ENCODE results near the gene ZC3H18.
"Not testable (repeated sequence)": the region's sequence is repeated elsewhere in the genome, so short reads cannot be mapped to it uniquely, and the experiment has no call there.

The ZC3H18 gene

GRCh38 chr16:88665148-88665547 lies 94.9 kb downstream of the ZC3H18 start:
- Histone ChIP-seq H3K9me3 (ENCODE audit: control insufficient read depth, insufficient read depth, low read length) (no peaks in the 10 kb centered on the region), H4K20me1 (ENCODE audit: control insufficient read depth, insufficient read depth, low read depth, low read length) (peaks cover 10% of the 10 kb centered on the region; the same call in 1 of the 2 replicates), H3K4me2 (ENCODE audit: low read length) (peak overlapping the region; percentile 71), H3K9me2 (replicated peaks; ENCODE audit: control insufficient read depth, low read length) (no peaks in the 10 kb centered on the region), H3K4me1 (ENCODE audit: control insufficient read depth, low read length) (peaks cover 44% of the 10 kb centered on the region), H3K27me3 (ENCODE audit: control insufficient read depth, low read length) (no peaks in the 10 kb centered on the region), H3K4me3 (ENCODE audit: low read length) (peak overlapping the region; percentile 92), H3K36me3 (ENCODE audit: control insufficient read depth, low read length) (peaks cover 49% of the 10 kb centered on the region), H3K27ac (ENCODE audit: low read depth, low read length) (peak overlapping the region; percentile 90), H3K79me2 (ENCODE audit: control insufficient read depth, low read length) (peaks cover 50% of the 10 kb centered on the region), H3F3A (ENCODE audit: control insufficient read depth, insufficient read depth) (peaks cover 12% of the 10 kb centered on the region)
- TF ChIP-seq EZH2phosphoT487 (IDR thresholded peaks at IDR 0.05; ENCODE audit: borderline replicate concordance, low read length): no peak
- no peak for TF ChIP-seq CTCF (IDR thresholded peaks at IDR 0.05; ENCODE audit: low read depth, low read length, poor library complexity, severe bottlenecking)

- H3K9me2 ChIP-seq (replicated peaks; ENCODE audit: control insufficient read depth, low read length): no peaks in the 10 kb centered on the region
- H3K4me1 ChIP-seq (ENCODE audit: control insufficient read depth, low read length): peaks cover 42% of the 10 kb centered on the region
- peaks cover 12% of the 10 kb centered on the region for H3F3A ChIP-seq (ENCODE audit: control insufficient read depth, insufficient read depth)
- peak overlapping the region; percentile 92 for H3K4me3 ChIP-seq (ENCODE audit: low read length)
- H3K4me2 ChIP-seq (ENCODE audit: low read length): peak overlapping the region; percentile 71
- no peaks in the 10 kb centered on the region for H3K27me3 ChIP-seq (ENCODE audit: control insufficient read depth, low read length)
- H3K36me3 ChIP-seq (ENCODE audit: control insufficient read depth, low read length): peaks cover 47% of the 10 kb centered on the region
- H3K9me3 ChIP-seq (ENCODE audit: control insufficient read depth, insufficient read depth, low read length): no peaks in the 10 kb centered on the region
- H4K20me1 ChIP-seq (ENCODE audit: control insufficient read depth, insufficient read depth, low read depth, low read length): peaks cover 10% of the 10 kb centered on the region; the same call in 1 of the 2 replicates
- H3K27ac ChIP-seq (ENCODE audit: low read depth, low read length): peak overlapping the region; percentile 90
- no peak for TF ChIP-seq CTCF (IDR thresholded peaks at IDR 0.05; ENCODE audit: low read depth, low read length, poor library complexity, severe bottlenecking)
- TF ChIP-seq EZH2phosphoT487 (IDR thresholded peaks at IDR 0.05; ENCODE audit: borderline replicate concordance, low read length): no peak
- peaks cover 46% of the 10 kb centered on the region for H3K79me2 ChIP-seq (ENCODE audit: control insufficient read depth, low read length)
Observed at GRCh38 chr16:88665570-88665969, 95.4 kb downstream of the ZC3H18 start.

DNA sequence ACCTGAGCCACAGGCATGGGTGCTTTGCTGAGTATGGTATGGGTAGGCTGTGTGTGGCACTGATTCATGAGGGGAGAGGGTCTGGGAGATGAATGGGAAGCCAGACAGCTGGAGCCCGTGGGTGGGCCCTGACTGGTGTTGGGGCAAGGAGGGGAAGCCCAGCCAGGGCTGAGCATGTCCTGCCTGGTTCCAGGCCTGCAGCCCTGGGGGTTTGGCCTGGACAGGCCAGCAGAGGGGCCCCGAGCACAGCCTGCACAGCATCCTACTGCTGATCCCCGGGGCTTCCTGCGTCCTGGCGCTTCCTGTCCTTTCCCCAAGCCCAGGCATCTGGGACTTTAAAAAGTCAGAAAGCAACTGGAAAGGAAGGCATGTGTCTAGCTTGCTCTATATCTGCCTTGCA lies 97.3 kb downstream of the ZC3H18 start:
- H3K4me1 ChIP-seq (ENCODE audit: control insufficient read depth, low read length): peaks cover 33% of the 10 kb centered on the region
- H3F3A ChIP-seq (ENCODE audit: control insufficient read depth, insufficient read depth): peaks cover 12% of the 10 kb centered on the region
- H3K9me2 ChIP-seq (replicated peaks; ENCODE audit: control insufficient read depth, low read length): no peaks in the 10 kb centered on the region
- H4K20me1 ChIP-seq (ENCODE audit: control insufficient read depth, insufficient read depth, low read depth, low read length): no peaks in the 10 kb centered on the region
- peaks cover 33% of the 10 kb centered on the region for H3K36me3 ChIP-seq (ENCODE audit: control insufficient read depth, low read length)
- H3K9me3 ChIP-seq (ENCODE audit: control insufficient read depth, insufficient read depth, low read length): no peaks in the 10 kb centered on the region
- no peak overlapping the region for H3K4me2 ChIP-seq (ENCODE audit: low read length)
- H3K27me3 ChIP-seq (ENCODE audit: control insufficient read depth, low read length): no peaks in the 10 kb centered on the region
- no peak overlapping the region for H3K27ac ChIP-seq (ENCODE audit: low read depth, low read length)
- no peak overlapping the region for H3K4me3 ChIP-seq (ENCODE audit: low read length)
- TF ChIP-seq CTCF (IDR thresholded peaks at IDR 0.05; ENCODE audit: low read depth, low read length, poor library complexity, severe bottlenecking) (no peak), EZH2phosphoT487 (IDR thresholded peaks at IDR 0.05; ENCODE audit: borderline replicate concordance, low read length) (no peak)
- peaks cover 27% of the 10 kb centered on the region for H3K79me2 ChIP-seq (ENCODE audit: control insufficient read depth, low read length)

DNA sequence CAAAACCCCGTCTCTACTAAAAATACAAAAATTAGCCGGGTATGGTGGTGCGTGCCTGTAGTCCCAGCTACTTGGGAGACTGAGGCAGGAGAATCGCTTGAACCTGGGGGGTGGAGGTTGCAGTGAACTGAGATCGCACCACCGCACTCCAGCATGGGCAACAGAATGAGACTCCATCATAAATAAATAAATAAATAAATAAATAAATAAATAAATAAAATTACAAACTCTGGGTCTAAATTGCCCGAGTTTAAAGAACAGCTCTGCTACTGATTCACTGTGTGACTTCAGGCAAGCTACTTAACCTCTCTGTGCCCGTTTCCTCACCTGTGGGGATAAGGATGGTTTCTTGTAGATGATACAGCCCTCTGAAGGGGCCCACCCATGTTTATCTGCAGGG lies 99.3 kb downstream of the ZC3H18 start:
- peaks cover 29% of the 10 kb centered on the region for H3K36me3 ChIP-seq (ENCODE audit: control insufficient read depth, low read length)
- H3F3A ChIP-seq (ENCODE audit: control insufficient read depth, insufficient read depth): peaks cover 12% of the 10 kb centered on the region
- H3K4me1 ChIP-seq (ENCODE audit: control insufficient read depth, low read length): peaks cover 28% of the 10 kb centered on the region
- H3K9me2 ChIP-seq (replicated peaks; ENCODE audit: control insufficient read depth, low read length); H3K4me3 ChIP-seq (ENCODE audit: low read length); H3K9me3 ChIP-seq (ENCODE audit: control insufficient read depth, insufficient read depth, low read length); H3K4me2 ChIP-seq (ENCODE audit: low read length); H3K27ac ChIP-seq (ENCODE audit: low read depth, low read length); H4K20me1 ChIP-seq (ENCODE audit: control insufficient read depth, insufficient read depth, low read depth, low read length); H3K27me3 ChIP-seq (ENCODE audit: control insufficient read depth, low read length): not testable (repeated sequence)
- H3K79me2 ChIP-seq (ENCODE audit: control insufficient read depth, low read length): peaks cover 12% of the 10 kb centered on the region
